Frontal cortex (tissue), 4 donors: ENCODE results near the gene STXBP5L. TPM values are rescaled to one million over a fixed set of nuclear protein-coding genes. Genes with fewer than 3 reads are reported as not detected.
"Not testable (repeated sequence)": the region's sequence is repeated elsewhere in the genome, so short reads cannot be mapped to it uniquely, and the experiment has no call there.

ENCODE experiments used
- DNase-seq, 2 donors: peaks; one replicate each; pipeline ENCODE4 v3.0.0; 2012; ENCODE audit warnings: low spot score in 2 of 2
- FAIRE-seq: peaks from 2 replicates; lab custom pipeline; 2012; peaks lifted over from hg19 to GRCh38; lab: Jason Lieb, UNC
- total RNA-seq: library from RNA; depleted of rRNA; stranded (reverse); fragments of >200 nt; gene quantifications from one replicate; pipeline ENCODE4 v1.2.3, GENCODE V29; 2014
- donor health status: control.
- donor health status: control.
- donor health status: control.

STXBP5L gene
- total RNA-seq, 1 donor from 2014 or later: 11.0 TPM

DNA sequence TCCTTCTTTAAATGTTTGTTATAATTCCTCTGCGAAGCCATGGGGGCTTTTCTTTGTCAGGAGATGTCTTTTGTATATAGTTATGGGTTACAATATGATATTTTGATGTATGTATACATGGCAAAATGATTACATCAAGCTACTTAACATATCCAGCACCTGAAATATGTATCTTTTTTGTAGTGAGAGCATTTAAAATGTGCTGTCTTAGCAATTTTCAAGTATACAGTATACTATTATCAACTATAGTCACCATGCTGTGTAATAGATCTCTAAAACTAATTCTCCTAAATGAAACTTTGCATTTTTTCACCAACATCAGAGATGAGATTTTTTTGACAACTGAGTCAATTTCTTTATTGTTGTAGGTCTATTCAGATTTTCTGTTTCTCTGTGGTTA lies 77.2 kb downstream of the STXBP5L start:
- DNase-seq (no peak), FAIRE-seq (no peak)

DNA sequence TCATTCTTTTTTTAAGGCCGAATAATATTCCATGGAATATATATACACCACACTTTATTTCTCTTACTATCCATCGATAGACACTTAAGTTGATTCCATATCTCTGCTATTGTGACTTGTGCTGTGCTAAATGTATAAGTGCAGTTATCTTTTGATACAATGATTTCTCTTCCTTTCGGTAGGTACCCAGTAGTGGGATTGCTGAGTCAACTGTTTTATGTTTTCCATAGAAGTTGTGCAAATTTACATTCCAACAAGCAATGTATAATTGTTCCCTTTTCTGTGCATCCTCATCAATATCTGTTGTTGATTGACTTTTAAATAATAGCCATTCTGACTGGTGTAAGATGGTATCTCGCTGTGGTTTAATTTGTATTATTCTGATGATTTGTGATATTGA lies 81.0 kb downstream of the STXBP5L start:
- DNase-seq (no peak), FAIRE-seq (no peak)

DNA sequence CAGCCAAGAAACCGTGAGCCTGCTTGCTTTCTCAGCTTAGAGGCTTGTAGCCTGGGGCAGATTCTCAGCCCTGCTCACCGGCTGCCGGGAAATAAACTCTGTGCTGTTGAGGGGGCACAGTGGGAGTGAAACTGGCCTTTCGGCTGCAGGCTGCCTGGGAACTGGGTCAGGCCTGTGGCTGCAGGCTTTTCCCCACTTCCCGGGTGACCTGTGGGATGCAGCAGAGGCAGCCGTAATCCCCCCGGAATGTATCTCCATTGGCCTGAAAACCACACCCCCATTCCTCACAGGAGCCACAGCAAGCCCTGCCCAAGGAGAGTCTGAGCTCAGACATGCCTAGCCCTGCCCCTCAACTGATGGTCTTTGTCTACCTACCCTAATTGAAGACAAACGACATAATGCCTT lies 110.9 kb downstream of the STXBP5L start:
- DNase-seq: no peak
- no peak for FAIRE-seq

DNA sequence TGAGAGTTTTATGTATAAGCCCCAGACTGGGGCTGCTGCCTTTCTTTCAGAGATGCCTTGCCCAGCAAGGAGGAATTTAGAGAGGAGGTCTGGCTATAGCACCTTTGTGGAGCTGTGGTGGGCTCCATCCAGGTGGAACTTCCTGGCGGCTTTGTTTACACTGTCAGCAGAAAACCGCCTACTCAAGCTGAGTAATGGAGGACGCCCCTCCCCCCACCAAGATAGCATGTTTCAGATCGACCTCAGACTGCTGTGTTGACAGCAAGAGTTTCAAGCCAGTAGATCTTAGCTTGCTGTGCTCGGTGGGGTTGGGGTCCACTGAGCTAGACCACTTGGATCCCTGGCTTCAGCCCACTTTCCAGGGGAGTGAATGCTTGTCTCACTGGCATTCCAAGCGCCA lies 155.6 kb downstream of the STXBP5L start:
- no peak for FAIRE-seq

DNA sequence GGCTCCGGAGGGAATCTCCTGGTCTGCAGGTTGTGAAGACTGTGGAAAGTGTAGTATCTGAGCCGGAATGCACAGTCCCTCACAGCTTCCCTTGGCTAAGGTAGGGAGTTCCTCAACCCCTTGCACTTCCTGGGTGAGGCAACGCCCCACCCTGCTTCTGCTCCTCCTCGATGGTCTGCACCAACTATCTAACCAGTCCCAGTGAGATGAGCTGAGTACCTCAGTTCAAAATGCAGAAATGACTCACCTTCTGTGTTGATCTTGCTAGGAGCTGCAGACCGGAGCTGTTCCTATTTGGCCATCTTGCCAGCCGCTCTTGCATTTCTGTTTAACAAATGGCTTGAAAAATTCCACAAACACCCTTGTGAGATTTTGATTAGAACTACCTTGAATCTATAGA lies 156.1 kb downstream of the STXBP5L start:
- DNase-seq: no peak
- no peak for FAIRE-seq

More for the DNA sequence above, 155.6 kb downstream of the STXBP5L start:
- DNase-seq: no peak

DNA sequence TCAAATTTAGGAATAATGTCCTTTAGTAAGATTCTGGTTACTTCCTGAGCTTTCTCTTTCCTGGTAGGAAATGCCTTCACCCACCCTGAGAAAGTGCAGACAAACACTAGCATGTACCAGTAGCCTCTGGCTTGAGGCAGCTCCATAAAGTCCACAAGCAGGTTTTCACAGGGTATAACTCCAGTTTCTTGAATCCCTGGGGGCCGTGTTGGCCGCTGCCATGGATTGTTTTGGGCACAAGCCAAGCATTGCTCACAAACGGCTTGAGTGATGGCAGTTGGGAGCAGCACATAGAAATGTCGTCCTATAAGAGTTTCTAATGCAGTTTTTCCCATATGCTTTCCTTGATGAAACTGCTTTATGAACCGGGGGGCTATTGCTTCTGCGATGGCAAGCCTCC lies 164.1 kb downstream of the STXBP5L start:
- DNase-seq: no peak

DNA sequence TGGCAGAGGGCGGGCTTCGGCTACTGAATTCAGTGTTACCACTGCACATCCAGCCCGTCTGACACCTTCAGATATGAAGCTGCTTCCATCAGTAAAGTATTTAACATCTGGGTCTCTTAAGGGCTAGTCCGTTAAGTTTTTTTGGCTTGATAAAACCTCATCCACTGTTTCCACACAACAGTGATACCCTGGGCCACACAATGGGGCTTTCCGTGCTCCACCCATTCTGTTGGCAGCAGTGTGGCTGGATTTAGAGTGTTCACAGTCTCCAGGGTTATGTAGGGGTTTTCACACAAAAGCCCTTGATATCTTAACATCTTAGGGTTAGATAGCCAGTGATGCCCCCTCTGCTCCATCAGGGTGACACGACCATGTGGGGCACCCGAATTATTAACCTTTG lies 165.0 kb downstream of the STXBP5L start:
- FAIRE-seq (no peak), DNase-seq (no peak)

More for the DNA sequence above, 164.1 kb downstream of the STXBP5L start:
- FAIRE-seq: no peak

DNA sequence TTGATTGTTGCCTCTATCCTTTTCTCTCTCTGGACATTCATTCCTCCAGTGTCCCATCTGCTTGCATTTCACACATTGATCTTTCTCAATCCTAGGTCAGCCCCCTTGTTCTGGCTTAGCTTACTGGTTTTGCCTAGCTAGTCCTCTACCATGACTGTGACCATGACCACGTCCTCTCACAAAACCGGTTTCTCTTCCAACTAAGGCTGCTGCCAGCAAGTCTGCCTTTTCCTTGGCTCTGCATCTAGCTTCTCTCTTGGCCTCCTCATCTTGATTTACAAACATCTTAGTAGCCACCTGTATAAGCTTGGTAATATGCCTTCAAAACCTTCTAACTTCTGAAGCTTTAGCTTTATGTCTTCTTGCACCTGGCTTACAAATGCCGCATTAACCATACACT lies 167.2 kb downstream of the STXBP5L start:
- no peak for FAIRE-seq
- DNase-seq: no peak

DNA sequence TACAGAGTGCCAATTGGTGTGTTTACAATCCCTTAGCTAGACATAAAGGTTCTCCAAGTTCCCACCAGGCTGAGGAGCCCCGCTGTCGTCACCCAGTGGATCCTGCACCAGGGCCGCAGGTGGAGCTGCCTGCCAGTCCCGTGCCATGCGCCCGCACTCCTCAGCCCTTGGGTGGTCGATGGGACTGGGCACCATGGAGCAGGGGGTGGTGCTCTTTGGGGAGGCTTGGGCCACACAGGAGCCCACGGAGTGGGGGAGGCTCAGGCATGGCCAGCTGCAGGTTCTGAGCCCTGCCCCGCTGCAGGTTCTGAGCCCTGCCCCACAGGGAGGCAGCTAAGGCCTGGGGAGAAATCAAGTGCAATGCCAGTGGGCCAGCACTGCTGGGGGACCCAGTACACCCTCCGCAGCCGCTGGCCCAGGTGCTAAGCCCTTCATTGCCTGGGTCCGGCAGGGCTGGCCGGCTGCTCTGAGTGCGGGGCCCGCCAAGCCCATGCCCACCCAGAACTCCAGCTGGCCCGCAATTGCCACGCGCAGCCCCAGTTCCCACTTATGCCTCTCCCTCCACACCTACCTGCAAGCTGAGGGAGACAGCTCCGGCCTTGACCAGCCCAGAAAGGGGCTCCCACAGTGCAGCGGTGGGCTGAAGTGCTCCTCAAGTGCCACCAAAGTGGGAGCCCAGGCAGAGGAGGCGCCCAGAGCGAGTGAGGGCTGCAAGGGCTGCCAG lies 170.5 kb downstream of the STXBP5L start:
- not testable (repeated sequence) for FAIRE-seq, DNase-seq

DNA sequence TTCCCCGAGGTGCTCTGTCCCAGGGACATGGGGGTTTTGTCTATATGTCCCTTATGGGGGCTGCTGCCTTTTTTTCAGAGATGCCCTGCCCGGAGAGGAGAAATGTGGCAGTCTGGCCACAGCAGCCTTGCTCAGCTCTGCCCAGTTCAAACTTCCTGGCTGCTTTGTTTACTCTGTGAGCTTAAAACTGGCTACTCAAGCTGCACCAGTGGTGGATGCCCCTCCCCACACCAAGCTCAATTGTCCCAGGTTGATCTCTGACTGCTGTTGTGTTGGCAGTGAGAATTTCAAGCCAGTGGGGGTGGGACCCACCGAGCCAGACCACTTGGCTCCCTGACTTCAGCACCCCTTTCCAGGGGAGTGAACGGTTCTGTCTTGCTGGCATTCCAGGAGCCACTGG lies 188.9 kb downstream of the STXBP5L start:
- FAIRE-seq: no peak
- DNase-seq: no peak

DNA sequence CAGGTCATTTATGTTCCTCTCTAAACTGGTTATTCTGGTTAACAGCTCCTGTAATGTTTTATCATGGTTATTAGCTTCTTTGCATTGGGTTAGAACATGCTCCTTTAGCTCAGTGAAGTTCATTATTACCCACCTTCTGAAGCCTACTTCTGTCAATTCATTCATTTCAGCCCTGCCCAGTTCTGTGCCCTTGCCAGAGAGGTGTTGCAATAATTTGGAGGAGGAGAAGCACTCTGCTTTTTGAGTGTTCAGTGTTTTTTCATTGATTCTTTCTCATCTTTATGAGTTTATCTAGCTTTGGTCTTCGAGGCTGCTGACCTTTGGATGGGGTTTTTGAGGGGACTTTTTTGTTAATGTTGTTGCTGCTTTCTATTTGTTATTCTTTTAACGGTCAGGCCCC lies 203.1 kb downstream of the STXBP5L start:
- FAIRE-seq: not testable (repeated sequence)

DNA sequence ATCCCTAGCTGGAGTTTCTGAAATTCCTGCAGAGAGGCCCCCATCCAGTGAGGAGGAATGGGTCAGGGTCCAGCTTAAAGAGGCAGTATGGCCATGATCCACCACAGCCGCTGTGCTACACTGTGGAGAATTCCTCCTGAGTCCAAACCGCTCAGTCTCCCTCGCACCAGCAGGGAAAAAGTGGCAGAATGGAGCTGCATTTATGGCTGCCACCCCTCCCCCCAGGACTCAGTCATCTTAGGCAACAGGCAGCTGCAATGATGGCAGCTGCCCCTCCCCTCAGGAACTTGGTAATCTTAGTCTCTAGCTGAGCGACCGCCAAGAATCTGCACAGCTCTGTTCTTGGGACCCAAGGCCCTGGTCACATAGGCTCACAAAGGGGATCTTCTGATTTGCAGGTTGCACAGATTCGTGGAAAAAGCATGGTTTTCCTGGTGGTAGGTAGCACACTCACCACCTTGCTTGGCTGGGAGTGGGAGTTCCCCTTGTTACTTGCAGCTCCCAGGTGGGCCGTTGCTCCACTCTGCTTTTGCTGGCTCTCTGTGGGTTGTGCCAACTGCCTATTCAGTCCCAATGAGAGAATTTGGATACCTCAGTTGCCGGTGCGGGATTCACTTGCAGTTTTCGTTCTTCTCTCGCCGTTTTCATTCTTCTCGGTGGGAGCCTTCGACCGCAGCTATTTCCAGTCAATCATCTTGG lies 204.1 kb downstream of the STXBP5L start:
- FAIRE-seq: no peak
- no peak for DNase-seq

More for the DNA sequence above, 203.1 kb downstream of the STXBP5L start:
- DNase-seq: not testable (repeated sequence)

DNA sequence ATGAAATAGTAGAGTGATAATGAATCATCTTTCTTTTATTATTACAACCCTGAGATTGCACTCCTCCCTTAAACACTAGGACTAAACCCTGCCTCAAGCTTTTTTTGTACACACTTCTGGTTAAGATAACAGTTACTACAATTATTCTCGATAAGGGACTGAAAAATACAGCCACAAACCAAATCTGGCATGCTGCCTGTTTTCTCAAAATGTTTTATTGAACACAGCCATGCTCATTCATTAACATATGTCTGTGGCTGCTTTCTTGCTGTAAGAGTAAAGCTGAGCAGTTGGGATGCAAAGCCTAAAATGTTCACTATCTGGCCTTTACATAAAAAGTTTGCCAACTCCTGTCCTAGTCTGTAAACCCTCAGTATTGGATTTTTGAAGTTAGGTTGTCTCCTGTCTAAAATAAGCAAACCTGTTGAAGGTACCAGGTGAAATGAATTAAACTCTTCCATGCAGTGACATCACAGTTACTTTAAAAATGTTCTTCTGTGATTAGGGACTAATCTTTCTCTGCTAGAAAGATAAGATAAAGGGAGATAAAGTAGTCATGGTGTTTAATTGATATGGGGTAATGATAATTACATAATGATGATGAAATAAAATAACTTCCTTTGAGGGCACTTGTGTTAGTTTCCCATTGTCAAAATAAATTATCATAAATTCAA lies 218.2 kb downstream of the STXBP5L start:
- FAIRE-seq: no peak

DNA sequence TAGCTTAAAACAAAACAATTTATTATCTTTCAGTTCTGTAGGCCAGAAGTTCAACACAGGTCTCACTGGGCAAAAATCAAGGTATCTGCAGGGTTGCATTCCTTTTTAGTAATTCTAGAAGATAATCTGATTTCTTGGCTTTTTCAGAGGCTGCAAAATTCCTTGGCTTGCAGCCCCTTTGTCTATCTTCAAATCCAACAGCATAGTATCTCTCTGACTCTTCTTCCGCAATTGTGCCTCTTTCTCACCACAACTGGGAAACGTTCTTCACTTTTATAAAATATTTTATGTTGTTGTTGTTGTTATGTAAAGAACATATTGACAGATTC lies 218.7 kb downstream of the STXBP5L start:
- FAIRE-seq: no peak
- DNase-seq: no peak

More for the DNA sequence above, 218.2 kb downstream of the STXBP5L start:
- no peak for DNase-seq

DNA sequence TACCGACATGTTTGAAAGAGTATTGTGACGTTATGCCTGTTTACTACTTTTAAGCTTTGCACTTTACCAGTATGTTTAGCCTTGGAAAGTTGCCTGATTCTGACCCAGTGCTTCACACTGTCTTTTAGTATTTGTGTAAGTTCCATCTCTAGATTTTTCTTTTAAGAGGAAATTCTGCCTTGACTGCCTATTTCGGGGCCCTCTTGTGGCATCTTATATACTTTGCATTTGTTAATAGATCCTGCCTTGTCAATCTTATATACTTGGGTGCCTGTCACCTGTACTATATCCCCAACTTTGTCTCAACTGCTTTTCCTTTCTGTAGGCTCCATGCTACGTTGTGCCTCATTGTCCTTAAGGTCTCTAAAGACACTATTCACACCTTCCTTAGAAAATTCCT lies 244.6 kb downstream of the STXBP5L start:
- FAIRE-seq: no peak
- no peak for DNase-seq

DNA sequence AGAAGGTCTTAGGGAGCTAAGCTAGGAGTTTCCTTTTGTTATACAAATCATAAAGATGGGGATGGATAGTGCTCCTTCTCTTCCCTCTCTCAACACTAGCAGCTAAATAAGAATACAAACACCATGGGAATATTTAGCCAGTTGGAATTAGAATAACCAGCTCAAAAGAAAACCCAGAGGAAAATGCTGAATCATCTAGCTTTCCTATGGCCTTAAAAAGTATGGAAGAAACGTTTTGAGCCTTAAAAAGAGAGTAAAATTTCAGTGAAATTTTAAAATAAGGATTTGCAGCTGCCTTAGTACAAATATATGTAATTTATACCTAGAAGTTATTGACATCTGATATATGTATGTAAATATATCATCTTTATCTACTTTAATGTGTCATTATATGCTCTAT lies 245.8 kb downstream of the STXBP5L start:
- FAIRE-seq (no peak), DNase-seq (no peak)

DNA sequence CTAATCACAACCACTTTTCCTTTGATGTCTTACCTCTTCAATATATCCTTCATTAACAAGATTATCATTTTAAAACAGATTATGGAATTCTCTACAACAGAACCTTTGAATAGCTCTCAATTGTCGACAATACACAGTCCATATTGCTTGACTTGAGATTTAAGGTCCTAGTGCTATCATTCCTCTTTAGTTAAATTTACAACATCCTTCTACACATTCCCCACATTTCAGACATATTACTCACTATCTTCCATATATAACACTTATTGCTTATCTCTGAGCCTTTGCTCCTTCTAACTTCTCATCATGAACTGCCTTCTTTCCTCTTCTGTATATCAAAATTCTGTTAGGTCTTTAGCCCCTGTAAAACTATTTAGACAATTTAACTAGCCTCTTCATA lies 247.0 kb downstream of the STXBP5L start:
- no peak for FAIRE-seq
- DNase-seq: no peak

DNA sequence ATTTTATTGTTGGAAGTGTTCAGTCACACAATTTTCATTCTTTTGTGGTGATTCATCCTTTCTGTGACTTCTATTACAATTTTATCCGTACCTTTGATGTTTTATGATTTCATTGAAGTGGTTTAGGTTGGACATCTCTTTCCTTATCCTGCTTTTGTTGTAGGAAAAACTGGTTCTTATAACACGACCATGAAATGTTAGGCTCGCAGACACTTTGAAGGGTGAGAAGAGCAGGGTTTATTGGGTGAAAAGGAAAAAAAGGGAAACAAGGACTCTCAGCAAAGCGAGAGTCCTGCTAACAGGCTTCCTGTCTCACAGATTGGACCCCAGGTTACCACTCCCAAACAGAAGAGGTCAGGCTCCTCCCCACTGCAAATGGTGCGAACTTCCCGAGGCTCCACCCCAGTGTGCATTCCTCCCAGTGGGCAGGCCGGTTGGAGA lies 257.4 kb downstream of the STXBP5L start:
- FAIRE-seq (no peak), DNase-seq (no peak)

DNA sequence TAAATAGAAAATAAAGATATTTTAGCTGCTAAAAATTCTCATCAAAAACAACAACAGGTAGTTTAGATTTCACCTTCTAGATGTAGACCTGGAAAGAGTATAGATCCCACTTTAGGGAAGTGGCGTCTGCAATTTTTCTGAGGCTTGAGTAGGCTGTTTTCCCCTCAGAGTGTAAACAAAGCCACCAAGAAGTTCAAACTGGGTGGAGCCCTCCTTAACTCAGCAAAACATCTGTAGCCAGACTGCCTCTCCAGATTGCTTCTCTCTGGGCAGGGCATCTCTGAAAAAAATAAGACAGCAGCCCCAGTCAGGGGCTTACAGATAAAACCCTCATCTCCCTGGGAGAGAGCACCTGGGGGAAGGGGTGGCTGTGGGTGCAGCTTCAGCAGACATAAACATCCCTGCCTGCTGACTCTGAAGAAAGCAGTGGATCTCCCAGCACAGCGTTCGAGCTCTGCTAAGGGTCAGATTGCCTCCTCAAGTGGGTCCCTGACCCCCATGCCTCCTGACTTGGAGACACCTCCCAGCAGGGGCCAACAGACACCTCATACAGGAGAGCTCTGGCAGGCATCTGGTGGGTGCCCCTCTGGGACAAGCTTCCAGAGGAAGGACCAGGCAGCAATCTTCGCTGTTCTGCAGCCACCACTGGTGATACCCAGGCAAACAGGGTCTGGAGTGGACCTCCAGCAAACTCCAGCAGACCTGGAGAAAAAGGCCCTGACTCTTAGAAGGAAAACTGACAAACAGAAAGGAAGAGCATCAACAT lies 259.6 kb downstream of the STXBP5L start:
- FAIRE-seq: no peak
- DNase-seq: no peak

DNA sequence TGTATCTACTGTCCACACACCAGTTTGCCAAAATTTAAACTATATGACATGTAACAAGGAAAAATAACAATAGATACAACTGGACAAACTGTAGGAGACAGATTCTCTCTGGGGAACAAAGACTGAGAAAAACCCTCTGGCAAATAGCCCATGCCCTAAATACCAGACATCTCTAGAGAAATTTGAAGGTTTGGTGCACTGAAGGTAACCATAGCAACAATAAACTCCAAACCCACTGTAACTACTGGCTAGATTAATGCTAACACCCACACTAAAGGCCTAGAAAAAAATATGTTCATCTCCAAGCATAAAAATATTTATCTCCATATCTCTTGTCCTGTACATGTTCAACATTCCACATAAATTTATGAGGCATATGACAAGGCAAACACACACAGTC lies 267.1 kb downstream of the STXBP5L start:
- DNase-seq: no peak

More for the DNA sequence above, 267.1 kb downstream of the STXBP5L start:
- no peak for FAIRE-seq
